K562 (cell line): Measurements from ENCODE around the gene MLH3. TPM values are rescaled to one million over a fixed set of nuclear protein-coding genes. Genes with fewer than 3 reads are reported as not detected.

Experiments used
- BCLAF1 ChIP-seq, 2 experiments: fragments of 450-650 bp in 1 of 2; IDR thresholded peaks; 2 replicates each; pipeline ENCODE4 v1.6.1; 2011 to 2017; ENCODE audit warnings: low read depth in 2 of 2, antibody characterized with exemption in 1 of 2, borderline replicate concordance in 1 of 2, low read length in 1 of 2, mild to moderate bottlenecking in 1 of 2, mixed read lengths in 1 of 2; ENCODE audit not compliant: control insufficient read depth in 1 of 2
- ETS2 ChIP-seq: IDR thresholded peaks from 2 replicates; pipeline ENCODE4 v1.6.1; 2016; ENCODE audit warnings: borderline replicate concordance, missing genetic modification characterization, mild to moderate bottlenecking, moderate library complexity, missing compliant biosample characterization; ENCODE audit not compliant: poor library complexity, severe bottlenecking
- EWSR1 ChIP-seq: fragments of 450-650 bp; IDR thresholded peaks from 2 replicates; pipeline ENCODE4 v1.6.1; 2018; ENCODE audit warnings: borderline replicate concordance, mild to moderate bottlenecking, low read depth, moderate library complexity; ENCODE audit not compliant: partially characterized antibody
- FOXJ2 ChIP-seq: fragments of 200-800 bp; sonication (Bioruptor generic); IDR thresholded peaks from 2 replicates; pipeline ENCODE4 v1.6.1; 2016; ENCODE audit warnings: missing genetic modification characterization, missing compliant biosample characterization
- MED1 ChIP-seq: sonication (generic); formaldehyde crosslinking; IDR thresholded peaks from 2 replicates; pipeline ENCODE4 v1.8.1; 2023; ENCODE audit warnings: missing genetic modification reagents, borderline replicate concordance
- PCBP2 ChIP-seq: fragments of 200-400 bp; formaldehyde crosslinking; IDR thresholded peaks from 2 replicates; pipeline ENCODE4 v1.6.1; 2018; ENCODE audit warnings: low read length, low read depth, mild to moderate bottlenecking, moderate library complexity; ENCODE audit not compliant: poor library complexity, severe bottlenecking
- SUPT5H ChIP-seq: fragments of 450-650 bp; IDR thresholded peaks from 2 replicates; pipeline ENCODE4 v1.6.1; 2016
- ZNF212 ChIP-seq: fragments of 450-650 bp; formaldehyde crosslinking; IDR thresholded peaks from 2 replicates; pipeline ENCODE4 v1.4.0; 2020; ENCODE audit warnings: mild to moderate bottlenecking
- ZNF41 ChIP-seq: fragments of 250-450 bp; sonication (Bioruptor Pico); conservative IDR thresholded peaks from 2 replicates; pipeline ENCODE4 v1.4.0; 2020; ENCODE audit warnings: mild to moderate bottlenecking
- ZNF444 ChIP-seq: fragments of 250-450 bp; sonication (Bioruptor Pico); IDR thresholded peaks from 2 replicates; pipeline ENCODE4 v1.4.0; 2020; ENCODE audit warnings: mild to moderate bottlenecking, moderate library complexity
- polyA plus RNA-seq, 8 experiments: library from polyadenylated mRNA; depleted of rRNA in 4 of 8; stranded (reverse) in 5 of 8; unstranded in 3 of 8; fragments of >200 nt; fragmentation: Nextera tagmentation in 2 of 8; fragmentation: Illumina TruSeq in 1 of 8; extraction: Ambion mirVana in 2 of 8; extraction: Trizol in 1 of 8; gene quantifications; 2 replicates each; pipeline versions ENCODE4 v1.2.1 to v1.2.3, GENCODE V29; 2011 to 2014; ENCODE audit warnings: inconsistent platforms in 1 of 8, missing spikeins in 1 of 8
- total RNA-seq, 7 experiments: library from RNA; depleted of rRNA in 6 of 7; stranded (reverse); fragments of >200 nt in 6 of 7; fragmentation: Illumina TruSeq in 2 of 7; extraction: Trizol in 2 of 7; gene quantifications; 2 replicates each; pipeline versions ENCODE4 v1.2.1 to v1.2.3, GENCODE V29; 2011 to 2021; ENCODE audit warnings: low replicate concordance in 1 of 7

MLH3 gene
- total and polyA plus RNA-seq, 9 of the 15 experiments (the other 6 are each of a cell fraction or from before 2014, with no cell fraction given), result 5.9 to 15.3 (median 10.7) TPM

GRCh38 chr14:74981462-74981782, 69.8 kb downstream of the MLH3 start (continued):
- TF ChIP-seq EWSR1 (no peak), MED1 (CRISPR knock-in tag) (no peak), BCLAF1 (IDR thresholded peaks at IDR 0.05; ENCODE audit: borderline replicate concordance in 1 of 2, control insufficient read depth in 1 of 2, low read depth in 2 of 2, low read length in 1 of 2) (no peak), SUPT5H (no peak), FOXJ2 (no peak), PCBP2 (no peak), ZNF41 (CRISPR knock-in tag) (no peak), ETS2 (tag) (no peak), ZNF444 (CRISPR knock-in tag) (no peak), ZNF212 (CRISPR knock-in tag) (no peak)
